ENCODE results near the gene SMIM27. TPM values are rescaled to one million over a fixed set of nuclear protein-coding genes. Genes with fewer than 3 reads are reported as not detected.

SMIM27 gene
- total and polyA plus RNA-seq, 7 donors = 4.5 to 21.6 (median 11.7) TPM

DNA sequence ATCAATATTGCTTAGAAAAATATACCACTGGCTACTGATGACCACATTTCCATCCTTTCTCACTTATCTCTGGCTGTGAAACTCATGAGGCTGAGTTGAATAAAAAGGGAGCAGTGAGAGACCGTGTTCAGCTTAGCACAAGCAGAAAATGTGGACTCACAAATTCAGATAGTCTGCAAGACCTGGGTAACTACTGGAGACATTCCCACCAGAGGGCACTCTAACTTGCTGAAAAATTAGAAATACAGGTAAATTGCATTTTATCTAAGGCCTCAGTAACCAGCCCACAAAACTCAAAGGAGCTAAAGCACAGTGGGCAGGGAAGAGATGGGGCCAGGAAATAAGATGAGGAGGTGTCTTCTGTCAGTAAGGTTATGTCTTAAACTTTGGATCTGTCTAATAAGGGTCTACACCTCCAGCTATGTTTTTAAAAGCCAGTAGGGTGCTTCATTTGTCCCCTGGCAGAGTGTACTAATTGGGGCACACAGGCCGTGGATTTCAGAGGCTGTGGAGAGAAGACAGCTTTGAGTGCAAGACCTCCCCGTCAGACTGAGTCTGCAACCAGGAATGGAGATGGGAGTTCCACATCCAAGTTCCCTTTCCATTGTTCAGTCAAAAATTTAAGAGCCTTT is 29.5 kb downstream of the SMIM27 start:
- Histone ChIP-seq H3K27me3 (ENCODE audit: insufficient read depth in 3 of 3, low read length in 2 of 3) (peaks cover 0 to 5% (median 0%) of the 10 kb centered on the region in 3 donors), H3K4me3 (no peak overlapping the region), H3K27ac (no peak overlapping the region), H3K4me1 (no peaks in the 10 kb centered on the region), H3K36me3 (ENCODE audit: insufficient read depth in 1 of 2, low read depth in 1 of 2) (no peaks in the 10 kb centered on the region), H3K9me3 (no peaks in the 10 kb centered on the region)
- 35 to 38% (median 37%) methylated on average over 3 of the region's 3 CpGs for WGBS, 3 donors
- TF ChIP-seq, protein P1, sequence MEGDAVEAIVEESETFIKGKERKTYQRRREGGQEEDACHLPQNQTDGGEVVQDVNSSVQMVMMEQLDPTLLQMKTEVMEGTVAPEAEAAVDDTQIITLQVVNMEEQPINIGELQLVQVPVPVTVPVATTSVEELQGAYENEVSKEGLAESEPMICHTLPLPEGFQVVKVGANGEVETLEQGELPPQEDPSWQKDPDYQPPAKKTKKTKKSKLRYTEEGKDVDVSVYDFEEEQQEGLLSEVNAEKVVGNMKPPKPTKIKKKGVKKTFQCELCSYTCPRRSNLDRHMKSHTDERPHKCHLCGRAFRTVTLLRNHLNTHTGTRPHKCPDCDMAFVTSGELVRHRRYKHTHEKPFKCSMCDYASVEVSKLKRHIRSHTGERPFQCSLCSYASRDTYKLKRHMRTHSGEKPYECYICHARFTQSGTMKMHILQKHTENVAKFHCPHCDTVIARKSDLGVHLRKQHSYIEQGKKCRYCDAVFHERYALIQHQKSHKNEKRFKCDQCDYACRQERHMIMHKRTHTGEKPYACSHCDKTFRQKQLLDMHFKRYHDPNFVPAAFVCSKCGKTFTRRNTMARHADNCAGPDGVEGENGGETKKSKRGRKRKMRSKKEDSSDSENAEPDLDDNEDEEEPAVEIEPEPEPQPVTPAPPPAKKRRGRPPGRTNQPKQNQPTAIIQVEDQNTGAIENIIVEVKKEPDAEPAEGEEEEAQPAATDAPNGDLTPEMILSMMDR (IDR thresholded peaks at IDR 0.05) = peak; percentile 27
- intact Hi-C loops (cut with DNase I) = loop anchor here (2.0 kb wide), 1 partner anchor 387 kb away; no protein-coding TSS in a partner anchor
- DNase-seq (no peak), ATAC-seq (no peak)

DNA sequence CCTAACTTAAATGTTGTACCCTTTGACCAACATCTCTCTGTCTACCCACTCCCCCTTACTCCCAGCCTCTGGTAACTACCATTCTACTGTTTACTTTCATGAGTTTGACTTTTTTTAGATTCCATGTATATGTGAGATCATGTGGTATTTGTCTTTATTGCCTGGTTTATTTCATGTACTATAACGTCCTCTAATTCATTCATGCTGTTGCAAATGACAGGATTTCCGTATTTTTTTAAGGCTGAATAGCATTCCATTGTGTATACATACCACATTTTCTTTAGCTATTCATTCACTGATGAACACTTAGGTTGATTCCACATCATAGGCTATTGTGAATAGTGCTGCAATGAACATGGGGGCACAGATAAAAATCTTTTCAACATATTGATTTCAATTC is 32.7 kb downstream of the SMIM27 start:
- H3K27ac ChIP-seq = no peak overlapping the region
- TF ChIP-seq, protein P1 (IDR thresholded peaks at IDR 0.05) = no peak
- intact Hi-C loops (cut with DNase I) = no loop called here
- no peaks in the 10 kb centered on the region for H3K9me3 ChIP-seq
- H3K27me3 ChIP-seq (ENCODE audit: insufficient read depth in 3 of 3, low read length in 2 of 3) = peaks cover 0 to 5% (median 0%) of the 10 kb centered on the region in 3 donors
- DNase-seq (no peak), ATAC-seq (no peak)
- no peaks in the 10 kb centered on the region for H3K4me1 ChIP-seq
- H3K36me3 ChIP-seq (ENCODE audit: insufficient read depth in 1 of 2, low read depth in 1 of 2) = no peaks in the 10 kb centered on the region
- WGBS, 3 donors = 39 to 46% (median 45%) methylated on average over 2 of the region's 2 CpGs
- H3K4me3 ChIP-seq = no peak overlapping the region

DNA sequence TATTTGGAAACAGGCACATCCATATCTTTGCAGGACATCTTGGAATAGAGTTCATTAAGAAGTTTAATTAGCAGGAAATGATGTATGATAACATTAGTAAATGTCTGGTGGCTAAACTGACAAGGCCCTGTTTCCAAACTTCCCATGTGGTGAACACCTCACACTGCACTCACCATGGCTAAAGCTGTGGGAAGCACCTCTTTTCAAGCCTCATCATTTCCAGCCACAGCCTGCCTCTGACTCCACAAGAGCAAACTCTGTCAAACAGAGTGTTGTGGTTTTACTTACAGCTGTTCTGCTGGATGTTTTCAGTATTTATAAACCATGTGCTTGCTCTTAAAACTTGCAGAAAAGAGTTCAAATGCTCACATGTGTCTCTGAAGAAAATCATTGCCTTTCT is 35.8 kb downstream of the SMIM27 start:
- DNase-seq = no peak
- intact Hi-C loops (cut with DNase I) = loop anchor here in 1 of 2 donors (2.0 kb wide), 1 partner anchor 379 kb away; no protein-coding TSS in a partner anchor
- no peaks in the 10 kb centered on the region for H3K9me3 ChIP-seq
- H3K27ac ChIP-seq = no peak overlapping the region
- no peaks in the 10 kb centered on the region for H3K36me3 ChIP-seq (ENCODE audit: insufficient read depth in 1 of 2, low read depth in 1 of 2)
- no peaks in the 10 kb centered on the region for H3K4me1 ChIP-seq
- peaks cover 0 to 5% (median 0%) of the 10 kb centered on the region in 3 donors for H3K27me3 ChIP-seq (ENCODE audit: insufficient read depth in 3 of 3, low read length in 2 of 3)
- H3K4me3 ChIP-seq = no peak overlapping the region
- TF ChIP-seq, protein P1 (IDR thresholded peaks at IDR 0.05) = no peak
- ATAC-seq = no peak

DNA sequence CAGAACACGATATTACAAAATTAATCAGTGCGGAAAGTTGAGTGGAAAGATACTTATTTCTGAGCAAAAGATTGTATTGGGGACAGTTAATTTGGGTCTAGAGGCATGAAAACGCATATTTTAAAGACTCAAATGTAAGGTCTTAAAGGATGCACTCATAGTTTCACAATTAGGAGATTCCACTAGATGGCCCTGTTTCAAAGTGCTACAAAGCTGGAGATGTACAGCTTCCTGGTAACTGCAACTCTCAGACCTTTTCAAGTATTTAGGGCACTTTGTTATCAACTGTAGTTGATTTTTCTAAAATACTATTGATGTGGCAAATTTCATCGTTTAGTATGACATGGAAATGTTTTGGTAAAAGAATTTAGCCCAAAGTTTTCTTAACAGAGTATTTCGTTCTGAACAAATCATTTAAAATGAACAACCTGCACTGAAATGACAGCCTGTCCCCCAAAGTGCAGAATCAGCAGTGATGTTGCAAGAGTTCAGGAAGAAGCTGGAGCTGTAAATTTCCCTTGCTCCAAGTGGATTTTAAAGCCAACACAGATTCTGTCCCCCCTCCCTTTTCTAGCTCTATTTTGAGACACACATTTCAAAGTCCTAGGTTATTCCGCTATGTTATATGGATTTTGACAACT is 37.1 kb downstream of the SMIM27 start:
- WGBS, 3 donors = 47 to 55% (median 49%) methylated on average over 6 of the region's 6 CpGs
- no peak for ATAC-seq

More for the DNA sequence above, 37.1 kb downstream of the SMIM27 start:
- H3K4me3 ChIP-seq = no peak overlapping the region
- H3K27ac ChIP-seq = no peak overlapping the region
- no peaks in the 10 kb centered on the region for H3K36me3 ChIP-seq (ENCODE audit: insufficient read depth in 1 of 2, low read depth in 1 of 2)
- peaks cover 0 to 5% (median 0%) of the 10 kb centered on the region in 3 donors for H3K27me3 ChIP-seq (ENCODE audit: insufficient read depth in 3 of 3, low read length in 2 of 3)
- no peak for DNase-seq
- no peaks in the 10 kb centered on the region for H3K4me1 ChIP-seq
- no peaks in the 10 kb centered on the region for H3K9me3 ChIP-seq
- TF ChIP-seq, protein P1 (IDR thresholded peaks at IDR 0.05) = peak; percentile 32
- intact Hi-C loops (cut with DNase I) = loop anchor here in 1 of 2 donors (2.0 kb wide), 1 partner anchor 378 kb away; no protein-coding TSS in a partner anchor
